HCT116 (cell line): ENCODE measurements around the gene ETNK1. TPM values are rescaled to one million over a fixed set of nuclear protein-coding genes. Genes with fewer than 3 reads are reported as not detected.

Experiments used
- ATAC-seq: fragments of 200-7000 bp; cut with Tn5 transposase; 2 replicates; pipeline ENCODE4 v1.9.1; 2020; ENCODE audit warnings: mild to moderate bottlenecking, moderate library complexity
- BruUV-seq: library from RNA; stranded (reverse); fragments of 400-500 nt; replicated peaks from 2 replicates; lab custom pipeline; 2021; lab: Mats Ljungman, UMichigan
- CTCF ChIA-PET: fragments of 300-600 bp; sonication (Branson Sonifier 250); formaldehyde crosslinking; loops from one replicate; lab custom pipeline; 2021; ENCODE audit warnings: antibody characterized with exemption; lab: Charles Lee
- POLR2A ChIA-PET: fragments of 300-600, 350-600 bp; sonication (Branson Sonifier 250); formaldehyde crosslinking; loops from one replicate; lab custom pipeline; 2021; ENCODE audit warnings: antibody characterized with exemption; lab: Charles Lee
- RAD21 ChIA-PET, 2 experiments: fragments of 300-600 bp; sonication (Branson Sonifier 250); formaldehyde crosslinking; loops; one replicate each; lab custom pipeline; 2023; ENCODE audit warnings: low total read pairs in 2 of 2; ENCODE audit not compliant: uncharacterized antibody in 2 of 2, unreplicated experiment in 2 of 2, low non-redundant PET in 1 of 2; lab: Charles Lee
- DNase-seq: peaks from one replicate; pipeline ENCODE4 v3.0.0-alpha.2; 2010; ENCODE audit warnings: low read depth, low spot score
- H2AFZ ChIP-seq: fragments of 200-600 bp; shearing (Covaris generic), sonication (generic); 2 replicates; pipeline ENCODE4 v1.6.1; 2017; ENCODE audit warnings: low read depth, mixed run types, mixed read lengths, antibody characterized with exemption, low read length; ENCODE audit not compliant: poor library complexity, severe bottlenecking
- H3K27ac ChIP-seq: 2 replicates; pipeline ENCODE4 v1.5.1; 2012; ENCODE audit warnings: low read depth, low read length
- H3K27me3 ChIP-seq: fragments of 200-600 bp; sonication (generic); 2 replicates; pipeline ENCODE4 v1.6.1; 2016; ENCODE audit warnings: mixed run types, low read length, mixed read lengths; ENCODE audit not compliant: insufficient read depth
- H3K36me3 ChIP-seq, 2 experiments: fragments of 200-500 bp in 1 of 2; fragments of 200-600 bp in 1 of 2; sonication (Bioruptor generic) in 1 of 2; sonication (generic) in 1 of 2; 2 replicates each; pipeline versions ENCODE4 v1.5.1 to v1.6.1; 2014 to 2016; ENCODE audit warnings: low read length in 2 of 2, inconsistent platforms in 1 of 2, mixed read lengths in 1 of 2, mixed run types in 1 of 2; ENCODE audit not compliant: insufficient read depth in 2 of 2, control insufficient read depth in 1 of 2
- H3K4me1 ChIP-seq, 2 experiments: fragments of 200-600 bp in 1 of 2; sonication (generic) in 1 of 2; 2 replicates each; pipeline versions ENCODE4 v1.5.1 to v1.6.1; 2012 to 2017; ENCODE audit warnings: low read length in 2 of 2, inconsistent platforms in 1 of 2, mild to moderate bottlenecking in 1 of 2, mixed read lengths in 1 of 2, mixed run types in 1 of 2, moderate library complexity in 1 of 2; ENCODE audit not compliant: insufficient read depth in 2 of 2, control insufficient read depth in 1 of 2
- H3K4me2 ChIP-seq: fragments of 200-600 bp; sonication (generic); 2 replicates; pipeline ENCODE4 v1.6.1; 2017; ENCODE audit warnings: mixed run types, low read length, mixed read lengths
- H3K4me3 ChIP-seq, 2 experiments: fragments of 200-600 bp in 1 of 2; sonication (generic) in 1 of 2; replicated peaks in 1 of 2; 2 replicates each; pipeline ENCODE4 v1.5.1; 2011 to 2016; ENCODE audit warnings: low read length in 2 of 2, control low read depth in 1 of 2, low read depth in 1 of 2, mild to moderate bottlenecking in 1 of 2, mixed read lengths in 1 of 2, mixed run types in 1 of 2
- H3K79me2 ChIP-seq: fragments of 200-600 bp; sonication (generic); 2 replicates; pipeline ENCODE4 v1.6.1; 2017; ENCODE audit warnings: mild to moderate bottlenecking, mixed run types, low read length, moderate library complexity, mixed read lengths; ENCODE audit not compliant: insufficient read depth
- H3K9ac ChIP-seq: fragments of 200-600 bp; sonication (generic); 2 replicates; pipeline ENCODE4 v1.6.1; 2016; ENCODE audit warnings: low read length, mixed read lengths
- H3K9me2 ChIP-seq: fragments of 200-600 bp; sonication (generic), shearing (Covaris generic); 2 replicates; pipeline ENCODE4 v1.6.1; 2017; ENCODE audit warnings: mixed run types, mild to moderate bottlenecking, moderate library complexity; ENCODE audit not compliant: insufficient read depth
- H3K9me3 ChIP-seq, 2 experiments: fragments of 200-500 bp in 1 of 2; fragments of 200-600 bp in 1 of 2; sonication (Bioruptor generic) in 1 of 2; sonication (generic) in 1 of 2; 2 replicates each; pipeline ENCODE4 v1.6.1; 2014 to 2017; ENCODE audit warnings: low read length in 2 of 2, mixed read lengths in 2 of 2, inconsistent platforms in 1 of 2, low read depth in 1 of 2, mild to moderate bottlenecking in 1 of 2, mixed run types in 1 of 2, moderate library complexity in 1 of 2; ENCODE audit not compliant: control insufficient read depth in 1 of 2, insufficient read depth in 1 of 2
- H4K20me1 ChIP-seq: fragments of 200-600 bp; sonication (generic), shearing (Covaris generic); 2 replicates; pipeline ENCODE4 v1.6.1; 2017; ENCODE audit warnings: mixed run types, mild to moderate bottlenecking, moderate library complexity; ENCODE audit not compliant: insufficient read depth
- ATF3 ChIP-seq: IDR thresholded peaks from 2 replicates; pipeline ENCODE4 v1.6.1; 2012
- CBX3 ChIP-seq: IDR thresholded peaks from 2 replicates; pipeline ENCODE4 v1.6.1; 2012; ENCODE audit warnings: low read depth
- EGR1 ChIP-seq: IDR thresholded peaks from 2 replicates; pipeline ENCODE4 v1.6.1; 2012; ENCODE audit warnings: low read depth
- EZH2 ChIP-seq: fragments of 200-600 bp; sonication (generic); IDR thresholded peaks from 2 replicates; pipeline ENCODE4 v1.6.1; 2017; ENCODE audit warnings: antibody characterized with exemption, mixed run types
- EZH2phosphoT487 ChIP-seq: fragments of 200-600 bp; IDR thresholded peaks from 2 replicates; pipeline ENCODE4 v1.6.1; 2018; ENCODE audit warnings: antibody characterized with exemption, borderline replicate concordance
- FOSL1 ChIP-seq: IDR thresholded peaks from 2 replicates; pipeline ENCODE4 v1.6.1; 2012; ENCODE audit warnings: low read depth
- JUND ChIP-seq: IDR thresholded peaks from 2 replicates; pipeline ENCODE4 v1.6.1; 2012
- POLR2AphosphoS5 ChIP-seq: IDR thresholded peaks from 2 replicates; pipeline ENCODE4 v1.6.1; 2011; ENCODE audit warnings: mild to moderate bottlenecking, low read depth, low read length, moderate library complexity
- REST ChIP-seq: IDR thresholded peaks from 2 replicates; pipeline ENCODE4 v1.6.1; 2012; ENCODE audit warnings: low read depth
- SRF ChIP-seq: IDR thresholded peaks from 2 replicates; pipeline ENCODE4 v1.6.1; 2012; ENCODE audit warnings: low read depth
- TCF7L2 ChIP-seq: IDR thresholded peaks from 2 replicates; pipeline ENCODE4 v1.7.0; 2011; ENCODE audit warnings: borderline replicate concordance, inconsistent platforms; ENCODE audit not compliant: insufficient read depth, insufficient read length; ENCODE audit errors: extremely low read depth
- YY1 ChIP-seq: IDR thresholded peaks from 2 replicates; pipeline ENCODE4 v1.6.1; 2011; ENCODE audit warnings: low read length, low read depth, moderate library complexity, mild to moderate bottlenecking; ENCODE audit not compliant: insufficient replicate concordance; ENCODE audit errors: extremely low read depth
- ZFX ChIP-seq: fragments of 450-650 bp; IDR thresholded peaks from 2 replicates; pipeline ENCODE4 v1.6.1; 2017
- ZNF274 ChIP-seq: fragments of 200-500 bp; sonication (Bioruptor generic); IDR thresholded peaks from 2 replicates; pipeline ENCODE4 v1.6.1; 2014; ENCODE audit warnings: mild to moderate bottlenecking, low read depth, low read length, inconsistent platforms
- intact Hi-C: fragments of 100-400 bp; cut with micrococcal nuclease; formaldehyde crosslinking; loops from 2 replicates; pipeline ENCODE4 v1.10.0; 2022
- total RNA-seq: library from RNA; stranded (reverse); gene quantifications from one replicate; pipeline ENCODE4 v1.2.1, GENCODE V29; 2021; ENCODE audit not compliant: unreplicated experiment
- TF ChIP-seq, protein P1 (sequence below): IDR thresholded peaks from 2 replicates; pipeline ENCODE4 v1.6.1; 2012

ETNK1 gene
- total RNA-seq, 1 experiment from 2014 or later = 83.6 TPM

DNA sequence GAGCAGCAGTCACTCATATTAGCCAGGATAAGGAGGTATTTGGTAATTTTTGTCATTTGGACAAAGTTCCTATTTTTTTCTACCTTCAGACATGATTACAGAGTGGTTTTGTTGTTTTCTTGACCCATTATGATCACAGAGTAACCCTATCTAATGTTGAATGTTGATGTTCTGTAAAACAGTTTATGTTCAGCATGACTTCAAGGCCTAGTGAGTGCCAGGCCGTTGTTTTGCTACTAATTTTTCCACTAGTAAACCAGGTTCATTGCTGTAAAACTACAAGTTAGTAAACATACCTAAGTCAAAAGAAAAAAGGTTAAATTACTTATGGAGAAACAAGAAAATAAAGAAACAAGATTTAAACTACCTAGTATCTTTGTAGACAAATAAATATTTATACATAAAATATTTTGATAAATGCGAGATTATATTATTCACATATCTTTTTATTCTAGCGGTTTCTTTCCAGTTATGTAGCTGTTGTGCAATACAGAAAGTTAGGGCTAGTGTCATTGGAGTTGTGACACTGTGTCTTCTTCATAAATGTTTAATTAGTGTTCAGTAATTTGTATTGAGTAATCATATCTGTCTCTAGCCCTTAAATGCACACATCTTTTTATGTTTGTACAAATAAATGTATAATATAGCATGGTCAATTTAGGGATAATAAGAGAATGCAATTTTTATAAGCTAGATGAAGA is 16.5 kb downstream of the ETNK1 start:
- Histone ChIP-seq H3K79me2 (peaks cover 100% of the 10 kb centered on the region), H4K20me1 (peaks cover 2% of the 10 kb centered on the region), H3K4me1 (no peaks in the 10 kb centered on the region), H3K36me3 (peaks cover 0 to 9% of the 10 kb centered on the region in 2 experiments; a peak in 1 of 4 replicates), H3K9me2 (no peaks in the 10 kb centered on the region), H3K27me3 (no peaks in the 10 kb centered on the region), H3K9me3 (no peaks in the 10 kb centered on the region), H3K27ac (no peak overlapping the region), H2AFZ (no peak overlapping the region), H3K4me2 (no peak overlapping the region), H3K9ac (no peak overlapping the region), H3K4me3 (no peak overlapping the region)
- DNase-seq = no peak
- ChIA-PET CTCF (interaction anchor here (1.3 kb wide), 1 partner anchor 181 kb away, joined by 3 read pairs; no protein-coding TSS in a partner anchor), POLR2A (no interaction called here), RAD21 (no interaction called here)
- no peak for ATAC-seq
- BruUV-seq = no TSS peak
- intact Hi-C loops = no loop called here
- no peak for TF ChIP-seq POLR2AphosphoS5
- TF ChIP-seq, protein P1, sequence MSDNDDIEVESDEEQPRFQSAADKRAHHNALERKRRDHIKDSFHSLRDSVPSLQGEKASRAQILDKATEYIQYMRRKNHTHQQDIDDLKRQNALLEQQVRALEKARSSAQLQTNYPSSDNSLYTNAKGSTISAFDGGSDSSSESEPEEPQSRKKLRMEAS = no peak
- TF ChIP-seq FOSL1 = no peak
- TF ChIP-seq EZH2phosphoT487 = no peak
- no peak for TF ChIP-seq EGR1
- TF ChIP-seq EZH2 = no peak
- no peak for TF ChIP-seq TCF7L2
- TF ChIP-seq JUND = no peak
- no peak for TF ChIP-seq ATF3
- TF ChIP-seq REST = no peak
- no peak for TF ChIP-seq CBX3
- TF ChIP-seq ZFX = no peak
- no peak for TF ChIP-seq SRF
- no peak for TF ChIP-seq ZNF274
- no peak for TF ChIP-seq YY1
